IPS DF 19.7 (cell line): ENCODE results near the gene MYT1.
"Not testable (repeated sequence)": the region's sequence is repeated elsewhere in the genome, so short reads cannot be mapped to it uniquely, and the experiment has no call there.

Experiments
- DNase-seq: peaks from one replicate; pipeline ENCODE4 v3.0.0-alpha.2; 2013; ENCODE audit warnings: low read depth, low spot score

MYT1 gene

GRCh38 chr20:64164123-64164836, at the start of gene MYT1:
Gene MYT1, plus strand, starts transcription at chr20:64164452. Its CDS starts 34,410 bp downstream, at chr20:64198862.
- no peak for DNase-seq

- DNase-seq: no peak
Observed at GRCh38 chr20:64115171-64115911, 48.9 kb upstream of the MYT1 start.

- DNase-seq: no peak
Observed at GRCh38 chr20:64116016-64116415, 48.2 kb upstream of the MYT1 start.

- no peak for DNase-seq
Observed at GRCh38 chr20:64116541-64117431, 47.5 kb upstream of the MYT1 start.

- not testable (repeated sequence) for DNase-seq
Observed at GRCh38 chr20:64117432-64117777, 46.8 kb upstream of the MYT1 start.

GRCh38 chr20:64119301-64119680, 45.0 kb upstream of the MYT1 start:
- no peak for DNase-seq

GRCh38 chr20:64119681-64120341, 44.4 kb upstream of the MYT1 start:
- DNase-seq: no peak

GRCh38 chr20:64121586-64121985, 42.7 kb upstream of the MYT1 start:
- DNase-seq: no peak

- not testable (repeated sequence) for DNase-seq
Observed at GRCh38 chr20:64122927-64123326, 41.3 kb upstream of the MYT1 start.

GRCh38 chr20:64123517-64123916, 40.7 kb upstream of the MYT1 start:
- DNase-seq: not testable (repeated sequence)

GRCh38 chr20:64129146-64129782, 35.0 kb upstream of the MYT1 start:
- no peak for DNase-seq

GRCh38 chr20:64130271-64130670, 34.0 kb upstream of the MYT1 start:
- no peak for DNase-seq

GRCh38 chr20:64130876-64131275, 33.4 kb upstream of the MYT1 start:
- DNase-seq: no peak

- DNase-seq: no peak
Observed at GRCh38 chr20:64131406-64131805, 32.8 kb upstream of the MYT1 start.

- no peak for DNase-seq
Observed at GRCh38 chr20:64133951-64134407, 30.3 kb upstream of the MYT1 start.

- not testable (repeated sequence) for DNase-seq
Observed at GRCh38 chr20:64134744-64135143, 29.5 kb upstream of the MYT1 start.

GRCh38 chr20:64136004-64136710, 28.1 kb upstream of the MYT1 start:
- DNase-seq: no peak

GRCh38 chr20:64137598-64138031, 26.6 kb upstream of the MYT1 start:
- no peak for DNase-seq

GRCh38 chr20:64138276-64138815, 25.9 kb upstream of the MYT1 start:
- no peak for DNase-seq
